Stimulated activated naive CD4-positive, alpha-beta T cell (primary cell): ENCODE results near the gene LDB2.
"Not testable (repeated sequence)": the region's sequence is repeated elsewhere in the genome, so short reads cannot be mapped to it uniquely, and the experiment has no call there.

Experiments used
- DNase-seq, 6 experiments: peaks; one replicate each; lab custom pipeline; 2025; lab: John Stamatoyannopoulos, UW

Gene LDB2

GRCh38 chr4:16544869-16545268 lies 353.6 kb downstream of the LDB2 start:
- no peak for DNase-seq

- DNase-seq: no peak
Observed at GRCh38 chr4:16544251-16544721, 354.2 kb downstream of the LDB2 start.

DNA sequence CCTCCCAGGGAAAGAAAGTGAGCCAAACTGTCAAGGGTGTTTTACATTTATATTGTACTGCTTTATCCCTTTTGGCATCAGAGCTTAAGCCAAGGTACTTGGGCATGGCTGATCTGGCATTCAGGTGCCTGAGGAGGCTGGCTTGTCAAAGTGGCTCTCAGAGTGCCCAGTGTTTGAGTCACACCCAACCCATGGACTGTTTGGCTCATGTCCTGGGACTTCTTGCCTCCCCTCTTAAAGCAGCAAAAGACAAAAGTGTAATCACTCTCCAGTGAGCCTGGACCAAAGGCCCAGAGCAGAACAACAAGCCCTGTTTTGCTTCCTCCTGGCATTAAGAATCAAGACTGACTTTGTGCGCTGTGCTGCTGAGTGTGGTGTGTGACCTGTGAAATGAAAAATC lies 360.5 kb downstream of the LDB2 start:
- no peak for DNase-seq

DNA sequence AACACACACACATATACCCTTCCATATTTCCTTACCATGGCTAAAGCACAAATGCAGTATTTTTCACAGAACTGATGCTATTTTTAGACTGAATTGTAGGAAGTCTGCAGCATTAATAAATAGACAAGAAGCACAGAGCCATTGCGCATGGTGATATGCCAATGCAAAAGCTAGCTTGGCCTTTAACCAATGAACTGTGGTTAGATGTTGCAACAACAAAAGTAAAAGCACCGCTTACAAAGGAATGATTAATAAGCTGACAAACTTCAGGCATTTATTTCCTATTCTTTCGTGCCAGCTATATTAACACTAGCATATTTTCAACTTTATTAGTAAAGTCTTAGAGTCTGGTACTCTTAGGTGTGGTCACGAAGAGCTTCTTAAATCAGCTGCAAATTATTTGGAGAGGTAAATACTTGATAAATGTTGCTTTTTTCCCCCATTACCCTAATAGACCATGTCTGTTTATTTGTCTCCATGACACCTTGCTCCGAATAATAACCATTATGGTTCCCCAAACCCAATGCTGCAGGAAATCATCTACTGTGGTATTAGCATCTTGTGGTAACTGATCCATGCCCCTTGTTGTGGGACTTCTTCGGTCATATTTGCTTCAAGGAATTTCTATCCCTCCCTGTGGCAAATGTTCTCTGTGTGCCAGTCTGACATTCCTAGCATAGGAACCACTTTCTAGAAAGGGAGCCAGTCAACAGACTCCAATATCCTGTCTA lies 366.0 kb downstream of the LDB2 start:
- no peak for DNase-seq

DNA sequence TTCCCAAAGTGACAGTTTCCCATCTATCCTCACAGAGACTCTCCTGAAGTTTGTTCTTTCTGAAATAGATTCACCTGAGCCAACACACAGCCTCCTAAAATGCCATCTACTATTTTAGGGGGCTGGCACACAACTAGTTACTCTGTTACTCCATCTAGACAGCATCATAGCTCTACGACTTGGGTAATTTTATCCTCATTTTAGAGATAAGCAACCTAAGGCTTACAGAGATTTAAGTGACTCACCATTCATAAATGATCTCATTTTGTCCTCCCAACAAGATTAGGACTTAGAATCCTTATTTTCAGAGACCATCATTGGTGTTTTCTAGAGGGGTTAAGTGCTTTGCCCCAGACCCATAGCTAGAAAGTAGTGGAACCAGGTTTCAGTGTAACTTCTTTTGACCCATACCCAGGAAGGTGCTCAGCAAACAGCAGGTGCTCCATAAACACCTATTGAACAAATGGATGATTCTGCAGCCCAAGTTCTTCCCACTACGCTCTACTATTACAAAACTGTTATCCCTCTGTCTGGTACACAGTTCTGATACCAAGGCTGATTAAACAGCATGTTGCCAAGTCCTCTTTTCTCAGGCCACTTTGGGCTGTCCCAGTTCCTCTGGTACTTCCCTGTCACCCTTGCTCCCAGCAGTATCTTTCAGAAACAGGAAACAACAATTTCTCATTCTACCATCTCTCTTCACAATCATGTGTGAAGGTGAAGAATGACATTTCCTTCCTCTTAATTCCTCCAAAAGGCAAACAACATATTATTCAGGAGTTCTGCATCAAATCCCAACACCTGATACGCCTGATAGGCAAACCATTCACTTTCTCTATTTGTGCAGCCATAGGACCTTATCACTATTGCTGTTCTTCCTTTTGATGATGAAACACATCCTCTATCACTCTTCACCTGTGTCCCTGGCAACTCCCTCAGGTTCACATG lies 367.5 kb downstream of the LDB2 start:
- no peak for DNase-seq

DNA sequence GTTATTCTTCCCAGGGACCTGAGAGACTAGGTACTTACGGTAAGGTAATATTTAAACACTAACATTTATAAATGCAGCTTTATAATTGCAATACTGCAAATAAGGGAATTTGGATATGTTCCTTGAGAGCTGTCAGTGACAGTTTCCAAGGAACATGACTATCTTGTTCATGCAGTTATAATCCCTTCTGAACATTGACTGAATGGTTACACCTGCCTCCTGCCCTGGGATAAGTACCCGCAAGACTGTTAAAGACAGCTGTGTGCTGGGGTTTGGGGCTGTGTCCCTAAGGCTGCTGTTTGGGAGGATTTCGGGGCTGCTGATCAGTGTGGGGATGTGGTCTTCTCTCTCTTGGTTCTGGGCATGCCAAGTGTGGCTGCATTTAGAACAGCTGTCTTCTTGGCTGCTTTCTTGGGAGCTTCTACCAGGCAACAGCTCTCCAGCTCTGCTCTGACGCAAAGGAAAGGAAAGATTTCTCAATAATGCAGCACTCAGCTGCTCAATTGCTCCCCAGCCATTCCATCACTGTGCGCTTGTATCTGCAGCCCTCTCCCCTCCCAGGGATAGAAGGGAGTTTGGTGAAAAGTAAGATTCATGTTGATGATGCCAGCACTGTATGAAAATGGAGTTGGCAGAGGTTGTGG lies 373.4 kb downstream of the LDB2 start:
- DNase-seq: no peak

DNA sequence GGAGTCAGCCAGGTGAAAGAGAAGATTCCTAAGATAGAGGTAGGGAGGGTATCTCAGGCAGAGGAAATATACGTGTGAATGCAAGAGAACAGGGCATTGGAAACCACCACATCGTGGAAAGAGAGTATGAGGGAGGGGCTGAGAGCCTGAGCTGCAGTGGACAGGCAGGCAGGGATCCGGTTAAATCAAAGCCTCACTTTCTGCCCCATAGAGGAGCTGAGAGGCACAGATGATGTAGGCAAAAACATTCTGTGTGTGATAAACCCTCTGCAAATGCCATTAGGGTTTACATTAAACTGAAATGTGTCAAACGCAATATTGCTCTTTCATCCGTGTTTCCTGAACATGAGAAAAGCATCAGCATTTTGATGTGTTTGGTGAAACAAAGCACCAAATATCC lies 374.0 kb downstream of the LDB2 start:
- no peak for DNase-seq

GRCh38 chr4:16523526-16523925 lies 374.9 kb downstream of the LDB2 start:
- DNase-seq: not testable (repeated sequence)

GRCh38 chr4:16521156-16521915 lies 377.1 kb downstream of the LDB2 start:
- no peak for DNase-seq

DNA sequence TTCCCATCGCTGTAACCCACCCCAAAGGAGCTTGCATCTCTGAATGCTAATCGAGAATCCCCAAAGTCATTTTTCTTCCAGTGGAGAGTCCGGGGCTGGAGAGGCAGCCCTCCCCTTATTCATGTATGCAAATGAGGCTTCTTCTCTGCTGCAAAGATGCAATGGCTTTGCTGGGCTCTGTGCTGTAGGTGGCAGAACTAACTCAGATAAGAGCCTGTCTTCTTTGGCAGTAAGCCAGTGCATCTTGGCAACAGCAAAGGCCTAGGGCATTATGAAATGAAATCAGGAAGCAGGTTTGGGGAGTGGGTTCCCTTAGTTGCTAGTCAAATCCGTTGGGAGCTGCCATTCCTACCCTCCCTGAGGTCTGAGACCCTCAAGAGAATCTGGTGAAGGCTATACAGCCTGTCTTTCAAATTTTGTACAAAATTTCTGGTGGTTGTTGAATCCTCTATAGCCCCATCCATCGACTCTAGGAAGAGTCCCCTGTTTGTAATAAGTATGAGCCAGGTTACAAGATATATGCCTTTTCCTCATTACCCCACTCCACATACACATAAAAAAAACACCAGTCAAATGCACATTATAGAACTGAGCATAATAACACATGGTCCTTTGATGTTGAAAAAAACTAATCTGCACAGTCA lies 381.5 kb downstream of the LDB2 start:
- DNase-seq: no peak

- no peak for DNase-seq
Observed at GRCh38 chr4:16513876-16514275, 384.6 kb downstream of the LDB2 start.

- DNase-seq: no peak
Observed at GRCh38 chr4:16508968-16509367, 389.5 kb downstream of the LDB2 start.

- DNase-seq: no peak
Observed at GRCh38 chr4:16505726-16506125, 392.7 kb downstream of the LDB2 start.

GRCh38 chr4:16505267-16505666 lies 393.2 kb downstream of the LDB2 start:
- no peak for DNase-seq

GRCh38 chr4:16503421-16504100 lies 394.9 kb downstream of the LDB2 start:
- no peak for DNase-seq

DNA sequence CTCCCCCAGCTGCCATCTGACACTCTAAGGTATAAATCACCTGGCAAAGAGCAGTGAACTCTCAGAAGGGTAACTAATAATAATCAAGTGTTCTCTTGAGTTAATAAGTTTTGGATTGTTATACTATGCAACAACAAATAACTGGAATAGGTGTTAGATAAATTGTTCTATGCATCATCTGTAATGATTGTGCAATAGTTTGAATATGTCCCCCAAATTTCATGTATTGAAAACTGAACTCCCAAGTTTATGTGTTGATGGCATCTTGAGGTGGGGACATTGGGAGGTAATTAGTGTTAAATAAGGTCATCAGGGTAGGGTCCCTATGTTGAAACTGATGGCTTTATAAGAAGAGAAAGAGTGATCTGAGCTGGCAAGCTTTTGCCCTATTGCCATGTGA lies 399.5 kb downstream of the LDB2 start:
- no peak for DNase-seq

- DNase-seq: no peak
Observed at GRCh38 chr4:16496501-16496900, 401.9 kb downstream of the LDB2 start.

GRCh38 chr4:16492872-16493271 lies 405.6 kb downstream of the LDB2 start:
- DNase-seq: no peak

GRCh38 chr4:16489226-16489625 lies 409.2 kb downstream of the LDB2 start:
- no peak for DNase-seq

DNA sequence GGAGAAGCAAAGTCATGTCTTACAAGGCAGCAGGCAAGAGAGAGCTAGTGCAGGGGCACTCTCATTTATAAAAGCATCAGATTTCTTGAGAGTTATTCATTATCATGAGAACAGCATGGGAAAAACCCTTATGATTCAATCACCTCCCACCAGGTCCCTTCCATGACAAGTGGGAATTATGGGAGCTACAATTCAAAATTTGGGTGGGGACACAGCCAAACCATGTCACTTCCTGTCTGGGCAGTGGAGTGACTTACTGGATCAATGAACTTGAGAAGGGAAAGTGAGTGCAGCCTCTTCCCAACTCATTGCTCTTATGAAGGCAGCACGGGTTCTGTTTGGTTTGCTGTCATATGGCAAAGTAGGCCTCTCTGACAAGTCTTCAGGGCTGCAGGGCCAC lies 410.4 kb downstream of the LDB2 start:
- no peak for DNase-seq

GRCh38 chr4:16484711-16485110 lies 413.7 kb downstream of the LDB2 start:
- DNase-seq: no peak
